ENCODE measurements around the gene HRH2.

HRH2 gene

GRCh38 chr5:175724314-175725275, 66.7 kb downstream of the HRH2 start:
- Histone ChIP-seq H3K36me3 (ENCODE audit: control insufficient read depth, insufficient read depth, low read length) (no peaks in the 10 kb centered on the region), H3K4me3 (ENCODE audit: low read length) (no peak overlapping the region), H3K4me1 (ENCODE audit: control insufficient read depth, insufficient read depth, low read length) (0 out of 2 replicates have a peak, but pooled peaks cover 2% of the 10 kb centered on the region), H3K9me3 (ENCODE audit: control insufficient read depth, insufficient read depth, low read length) (no peaks in the 10 kb centered on the region), H3K27me3 (ENCODE audit: control insufficient read depth, insufficient read depth, low read length) (no peaks in the 10 kb centered on the region), H3K27ac (ENCODE audit: low read length) (no peak overlapping the region)
- DNase-seq (ENCODE audit: low read depth, low spot score) = no peak
- WGBS (ENCODE audit: insufficient coverage, insufficient read length) = no CpG with 5 or more reads among the region's 15 CpGs

GRCh38 chr5:175728316-175728715, 70.4 kb downstream of the HRH2 start:
- no peak overlapping the region for H3K27ac ChIP-seq (ENCODE audit: low read length)
- no peaks in the 10 kb centered on the region for H3K36me3 ChIP-seq (ENCODE audit: control insufficient read depth, insufficient read depth, low read length)
- H3K27me3 ChIP-seq (ENCODE audit: control insufficient read depth, insufficient read depth, low read length) = no peaks in the 10 kb centered on the region
- DNase-seq (ENCODE audit: low read depth, low spot score) = no peak
- 0 out of 2 replicates have a peak, but pooled peaks cover 2% of the 10 kb centered on the region for H3K4me1 ChIP-seq (ENCODE audit: control insufficient read depth, insufficient read depth, low read length)
- WGBS (ENCODE audit: insufficient coverage, insufficient read length) = no CpG with 5 or more reads among the region's 12 CpGs
- H3K4me3 ChIP-seq (ENCODE audit: low read length) = no peak overlapping the region
- H3K9me3 ChIP-seq (ENCODE audit: control insufficient read depth, insufficient read depth, low read length) = no peaks in the 10 kb centered on the region

- WGBS (ENCODE audit: insufficient coverage, insufficient read length) = no CpG with 5 or more reads among the region's 33 CpGs
- Histone ChIP-seq H3K36me3 (ENCODE audit: control insufficient read depth, insufficient read depth, low read length) (no peaks in the 10 kb centered on the region), H3K27me3 (ENCODE audit: control insufficient read depth, insufficient read depth, low read length) (no peaks in the 10 kb centered on the region), H3K4me3 (ENCODE audit: low read length) (peak overlapping the region; percentile 8; the same call in 1 of the 2 replicates), H3K9me3 (ENCODE audit: control insufficient read depth, insufficient read depth, low read length) (no peaks in the 10 kb centered on the region), H3K27ac (ENCODE audit: low read length) (no peak overlapping the region), H3K4me1 (ENCODE audit: control insufficient read depth, insufficient read depth, low read length) (0 out of 2 replicates have a peak, but pooled peaks cover 2% of the 10 kb centered on the region)
- DNase-seq (ENCODE audit: low read depth, low spot score) = peak; percentile 31
These were observed 71.3 kb downstream of the HRH2 start for GRCh38 chr5:175728885-175729828.

- no peaks in the 10 kb centered on the region for H3K27me3 ChIP-seq (ENCODE audit: control insufficient read depth, insufficient read depth, low read length)
- no peak overlapping the region for H3K27ac ChIP-seq (ENCODE audit: low read length)
- no peaks in the 10 kb centered on the region for H3K36me3 ChIP-seq (ENCODE audit: control insufficient read depth, insufficient read depth, low read length)
- WGBS (ENCODE audit: insufficient coverage, insufficient read length) = no CpG with 5 or more reads among the region's 9 CpGs
- peak; percentile 93 for DNase-seq (ENCODE audit: low read depth, low spot score)
- 0 out of 2 replicates have a peak, but pooled peaks cover 2% of the 10 kb centered on the region for H3K4me1 ChIP-seq (ENCODE audit: control insufficient read depth, insufficient read depth, low read length)
- H3K9me3 ChIP-seq (ENCODE audit: control insufficient read depth, insufficient read depth, low read length) = no peaks in the 10 kb centered on the region
- H3K4me3 ChIP-seq (ENCODE audit: low read length) = no peak overlapping the region; the same call in 1 of the 2 replicates
These were observed 72.0 kb downstream of the HRH2 start for GRCh38 chr5:175729829-175730277.

GRCh38 chr5:175731172-175731571, 73.3 kb downstream of the HRH2 start:
- no peak overlapping the region for H3K27ac ChIP-seq (ENCODE audit: low read length)

DNA sequence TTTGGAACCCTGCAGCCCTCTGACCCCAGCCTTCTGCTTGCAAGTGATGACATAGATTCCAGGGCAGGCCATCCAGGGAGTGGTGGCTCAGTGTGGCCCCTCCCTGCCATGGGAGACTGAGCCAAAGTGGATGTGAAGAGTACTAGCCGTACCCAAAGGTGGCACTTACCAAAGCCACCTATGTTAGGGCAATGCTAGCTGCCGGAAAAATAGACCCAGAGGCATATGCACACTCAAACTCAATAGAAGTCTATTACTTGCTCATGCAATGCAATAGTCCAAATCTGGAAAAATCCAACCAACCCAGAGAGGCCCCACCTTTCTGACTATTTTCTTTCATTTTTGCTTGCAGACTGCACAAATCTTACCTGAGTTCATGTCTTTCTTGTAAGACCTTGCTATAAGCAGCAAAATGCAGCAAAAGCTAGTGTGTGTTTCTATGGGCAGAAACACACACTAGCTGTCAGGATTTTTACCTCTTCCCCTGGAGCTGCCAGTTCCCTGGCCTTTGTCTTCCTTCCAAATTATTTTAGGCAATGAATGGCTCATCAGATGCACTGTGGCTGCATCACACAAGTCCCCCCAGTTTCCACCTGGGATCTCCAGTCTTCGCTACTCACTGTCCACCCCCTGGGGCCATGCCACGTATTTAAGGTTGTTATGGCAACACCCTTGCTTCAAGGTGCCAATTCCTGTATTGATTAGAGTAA, 74.0 kb downstream of the HRH2 start:
- DNase-seq (ENCODE audit: low read depth, low spot score) = no peak
- H3K27me3 ChIP-seq (ENCODE audit: control insufficient read depth, insufficient read depth, low read length) = no peaks in the 10 kb centered on the region
- H3K36me3 ChIP-seq (ENCODE audit: control insufficient read depth, insufficient read depth, low read length) = no peaks in the 10 kb centered on the region
- 0 out of 2 replicates have a peak, but pooled peaks cover 2% of the 10 kb centered on the region for H3K4me1 ChIP-seq (ENCODE audit: control insufficient read depth, insufficient read depth, low read length)
- no CpG with 5 or more reads among the region's 4 CpGs for WGBS (ENCODE audit: insufficient coverage, insufficient read length)
- H3K27ac ChIP-seq (ENCODE audit: low read length) = no peak overlapping the region
- H3K9me3 ChIP-seq (ENCODE audit: control insufficient read depth, insufficient read depth, low read length) = no peaks in the 10 kb centered on the region
- no peak overlapping the region for H3K4me3 ChIP-seq (ENCODE audit: low read length)

More at GRCh38 chr5:175731172-175731571, 73.3 kb downstream of the HRH2 start:
- H3K9me3 ChIP-seq (ENCODE audit: control insufficient read depth, insufficient read depth, low read length) = no peaks in the 10 kb centered on the region
- 0 out of 2 replicates have a peak, but pooled peaks cover 2% of the 10 kb centered on the region for H3K4me1 ChIP-seq (ENCODE audit: control insufficient read depth, insufficient read depth, low read length)
- no peak overlapping the region for H3K4me3 ChIP-seq (ENCODE audit: low read length)
- H3K27me3 ChIP-seq (ENCODE audit: control insufficient read depth, insufficient read depth, low read length) = no peaks in the 10 kb centered on the region
- H3K36me3 ChIP-seq (ENCODE audit: control insufficient read depth, insufficient read depth, low read length) = no peaks in the 10 kb centered on the region
- DNase-seq (ENCODE audit: low read depth, low spot score) = no peak
- WGBS (ENCODE audit: insufficient coverage, insufficient read length) = no CpG with 5 or more reads among the region's 3 CpGs

DNA sequence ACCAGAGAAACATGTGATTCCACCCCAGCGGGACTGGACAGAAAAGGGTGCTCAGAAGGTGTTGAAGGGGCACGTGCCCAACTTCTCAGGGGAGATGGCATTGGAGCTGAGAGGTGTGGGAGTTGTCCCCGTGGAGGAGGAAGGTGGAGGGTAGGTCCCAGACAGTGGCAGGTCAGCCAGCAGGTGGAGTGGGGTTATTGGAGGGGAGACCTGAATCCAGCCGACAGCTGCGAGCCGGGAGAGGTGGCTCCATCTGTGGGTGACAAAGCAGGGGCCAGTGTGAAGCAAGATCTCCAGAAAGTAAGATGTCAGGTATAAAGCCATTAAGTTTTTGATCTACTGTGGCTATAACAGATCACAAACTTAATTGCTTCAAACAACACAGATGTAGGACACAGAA, 75.1 kb downstream of the HRH2 start:
- 0 out of 2 replicates have a peak, but pooled peaks cover 2% of the 10 kb centered on the region for H3K4me1 ChIP-seq (ENCODE audit: control insufficient read depth, insufficient read depth, low read length)
- no peaks in the 10 kb centered on the region for H3K27me3 ChIP-seq (ENCODE audit: control insufficient read depth, insufficient read depth, low read length)
- no peak overlapping the region for H3K4me3 ChIP-seq (ENCODE audit: low read length)
- DNase-seq (ENCODE audit: low read depth, low spot score) = no peak
- no peaks in the 10 kb centered on the region for H3K36me3 ChIP-seq (ENCODE audit: control insufficient read depth, insufficient read depth, low read length)
- no peaks in the 10 kb centered on the region for H3K9me3 ChIP-seq (ENCODE audit: control insufficient read depth, insufficient read depth, low read length)
- no peak overlapping the region for H3K27ac ChIP-seq (ENCODE audit: low read length)
- no CpG with 5 or more reads among the region's 6 CpGs for WGBS (ENCODE audit: insufficient coverage, insufficient read length)

DNA sequence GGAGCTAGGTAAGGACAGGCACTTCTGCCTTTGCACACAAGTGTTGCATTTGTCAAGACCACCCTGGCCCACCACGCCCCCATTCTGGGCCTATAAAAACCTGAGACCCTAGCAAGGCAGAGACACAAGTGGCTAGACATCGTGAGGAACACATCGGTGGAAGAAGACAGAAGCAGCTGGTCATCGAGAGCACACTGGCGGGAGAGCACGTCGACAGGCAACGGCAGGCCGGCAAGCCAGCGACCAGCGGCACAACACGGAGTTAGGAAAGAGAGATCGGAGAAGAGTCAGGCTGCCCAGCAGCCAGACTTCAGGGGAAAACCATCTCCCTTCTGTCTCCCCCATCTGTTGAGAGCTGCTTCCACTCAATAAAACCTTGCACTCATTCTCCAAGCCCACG, 76.1 kb downstream of the HRH2 start:
- Histone ChIP-seq H3K4me3 (ENCODE audit: low read length) (no peak overlapping the region), H3K27me3 (ENCODE audit: control insufficient read depth, insufficient read depth, low read length) (no peaks in the 10 kb centered on the region), H3K27ac (ENCODE audit: low read length) (no peak overlapping the region), H3K36me3 (ENCODE audit: control insufficient read depth, insufficient read depth, low read length) (no peaks in the 10 kb centered on the region), H3K4me1 (ENCODE audit: control insufficient read depth, insufficient read depth, low read length) (no peaks in the 10 kb centered on the region), H3K9me3 (ENCODE audit: control insufficient read depth, insufficient read depth, low read length) (no peaks in the 10 kb centered on the region)
- DNase-seq (ENCODE audit: low read depth, low spot score) = no peak
- no CpG with 5 or more reads among the region's 14 CpGs for WGBS (ENCODE audit: insufficient coverage, insufficient read length)

DNA sequence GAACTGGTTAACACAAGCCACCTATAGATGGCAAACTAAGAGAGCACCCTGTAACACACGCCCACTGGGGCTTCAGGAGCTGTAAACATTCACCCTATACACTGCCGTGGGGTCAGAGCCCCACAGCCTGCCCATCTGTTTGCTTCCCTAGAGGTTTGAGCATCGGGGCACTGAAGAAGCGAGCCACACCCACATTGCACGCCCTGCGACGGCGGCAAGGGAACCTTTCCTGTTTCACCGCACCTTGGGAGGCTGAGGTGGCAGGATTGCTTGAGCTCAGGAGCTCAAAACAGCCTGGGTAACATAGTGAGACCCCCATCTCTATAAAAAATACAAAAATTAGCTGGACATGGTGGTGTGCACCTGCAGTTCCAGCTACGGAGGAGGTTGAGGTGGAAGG, 76.6 kb downstream of the HRH2 start:
- H3K4me1 ChIP-seq (ENCODE audit: control insufficient read depth, insufficient read depth, low read length) = no peaks in the 10 kb centered on the region
- H3K27me3 ChIP-seq (ENCODE audit: control insufficient read depth, insufficient read depth, low read length) = no peaks in the 10 kb centered on the region
- no peak for DNase-seq (ENCODE audit: low read depth, low spot score)
- no peak overlapping the region for H3K4me3 ChIP-seq (ENCODE audit: low read length)
- no peak overlapping the region for H3K27ac ChIP-seq (ENCODE audit: low read length)
- no CpG with 5 or more reads among the region's 10 CpGs for WGBS (ENCODE audit: insufficient coverage, insufficient read length)
- H3K36me3 ChIP-seq (ENCODE audit: control insufficient read depth, insufficient read depth, low read length) = no peaks in the 10 kb centered on the region
- H3K9me3 ChIP-seq (ENCODE audit: control insufficient read depth, insufficient read depth, low read length) = no peaks in the 10 kb centered on the region

Measured in iPS DF 6.9 (cell line).